HTR-8/SVneo (cell line): ENCODE data around the gene IL5.

Experiments used
- DNase-seq: peaks from one replicate; pipeline ENCODE4 v3.0.0; 2011; ENCODE audit warnings: low spot score, mixed read lengths; ENCODE audit not compliant: insufficient read length
- FAIRE-seq: peaks from 2 replicates; lab custom pipeline; 2011; peaks lifted over from hg19 to GRCh38; lab: Jason Lieb, UNC

IL5 gene

GRCh38 chr5:132500244-132500930 is 42.9 kb downstream of the IL5 start:
- no peak for DNase-seq
- FAIRE-seq, result no peak

GRCh38 chr5:132499440-132500243 is 43.7 kb downstream of the IL5 start:
- no peak for DNase-seq
- FAIRE-seq, result no peak

GRCh38 chr5:132498686-132499271 is 44.5 kb downstream of the IL5 start:
- FAIRE-seq, result no peak
- DNase-seq, result no peak

- DNase-seq (peak; percentile 35), FAIRE-seq (no peak)
Measured at GRCh38 chr5:132498152-132498551, 45.2 kb downstream of the IL5 start.

GRCh38 chr5:132497488-132497997 is 45.8 kb downstream of the IL5 start:
- DNase-seq, result peak; percentile 95
- FAIRE-seq, result peak; percentile 86

GRCh38 chr5:132496631-132497487 is 46.5 kb downstream of the IL5 start:
- DNase-seq, result peak; percentile 75
- FAIRE-seq, result no peak

GRCh38 chr5:132496191-132496630 is 47.1 kb downstream of the IL5 start:
- no peak for FAIRE-seq
- DNase-seq, result peak; percentile 78

- FAIRE-seq, result peak; percentile 40
- DNase-seq, result peak; percentile 88
Measured at GRCh38 chr5:132495667-132496190, 47.6 kb downstream of the IL5 start.

GRCh38 chr5:132493821-132494220 is 49.5 kb downstream of the IL5 start:
- FAIRE-seq (no peak), DNase-seq (no peak)

- DNase-seq, result no peak
Measured at GRCh38 chr5:132493241-132493640, 50.1 kb downstream of the IL5 start.

GRCh38 chr5:132492386-132493125 is 50.8 kb downstream of the IL5 start:
- no peak for DNase-seq
- FAIRE-seq, result no peak

More at GRCh38 chr5:132493241-132493640, 50.1 kb downstream of the IL5 start:
- FAIRE-seq, result no peak
